Activated CD4-positive, CD25-positive, alpha-beta regulatory T cell treated with anti-CD3 and anti-CD28 coated beads, Interleukin-2, amount 50 U/mL, for 72 hours (primary cell): Measurements from ENCODE around the gene DENND1A.

ENCODE experiments used
- DNase-seq: peaks from one replicate; pipeline ENCODE4 v3.0.0; 2021

DENND1A gene

GRCh38 chr9:123556464-123557435, 373.2 kb downstream of the DENND1A start:
- no peak for DNase-seq

GRCh38 chr9:123555646-123556045, 374.3 kb downstream of the DENND1A start:
- no peak for DNase-seq

GRCh38 chr9:123552530-123552929, 377.4 kb downstream of the DENND1A start:
- no peak for DNase-seq

- DNase-seq: no peak
Measured at GRCh38 chr9:123551734-123552133, 378.2 kb downstream of the DENND1A start.

GRCh38 chr9:123550797-123551196, 379.1 kb downstream of the DENND1A start:
- DNase-seq: no peak

GRCh38 chr9:123550012-123550411, 379.9 kb downstream of the DENND1A start:
- DNase-seq: no peak

GRCh38 chr9:123548741-123549545, 381.0 kb downstream of the DENND1A start:
- no peak for DNase-seq

GRCh38 chr9:123544007-123544827, 385.7 kb downstream of the DENND1A start:
- DNase-seq: no peak

- no peak for DNase-seq
Measured at GRCh38 chr9:123543492-123543891, 386.4 kb downstream of the DENND1A start.

GRCh38 chr9:123542435-123543225, 387.3 kb downstream of the DENND1A start:
- no peak for DNase-seq

GRCh38 chr9:123541411-123541810, 388.5 kb downstream of the DENND1A start:
- no peak for DNase-seq

GRCh38 chr9:123540457-123540856, 389.5 kb downstream of the DENND1A start:
- no peak for DNase-seq

GRCh38 chr9:123537809-123538208, 392.1 kb downstream of the DENND1A start:
- DNase-seq: no peak

- DNase-seq: no peak
Measured at GRCh38 chr9:123536455-123536868, 393.5 kb downstream of the DENND1A start.

GRCh38 chr9:123534336-123534735, 395.6 kb downstream of the DENND1A start:
- no peak for DNase-seq

- DNase-seq: no peak
Measured at GRCh38 chr9:123530244-123530643, 399.7 kb downstream of the DENND1A start.

GRCh38 chr9:123528501-123528900, 401.4 kb downstream of the DENND1A start:
- no peak for DNase-seq

- no peak for DNase-seq
Measured at GRCh38 chr9:123527981-123528380, 401.9 kb downstream of the DENND1A start.

- no peak for DNase-seq
Measured at GRCh38 chr9:123525957-123526356, 404.0 kb downstream of the DENND1A start.

- DNase-seq: no peak
Measured at GRCh38 chr9:123525424-123525823, 404.5 kb downstream of the DENND1A start.

- no peak for DNase-seq
Measured at GRCh38 chr9:123524866-123525265, 405.1 kb downstream of the DENND1A start.

- DNase-seq: no peak
Measured at GRCh38 chr9:123523845-123524244, 406.1 kb downstream of the DENND1A start.
